Measurements from ENCODE around the gene MCOLN1. TPM values are rescaled to one million over a fixed set of nuclear protein-coding genes. Genes with fewer than 3 reads are reported as not detected.

Gene MCOLN1
- total and polyA plus RNA-seq, 9 of the 15 experiments (the other 6 are each of a cell fraction or from before 2014, with no cell fraction given), result 0.25 to 15.4 (median 7.1) TPM

DNA sequence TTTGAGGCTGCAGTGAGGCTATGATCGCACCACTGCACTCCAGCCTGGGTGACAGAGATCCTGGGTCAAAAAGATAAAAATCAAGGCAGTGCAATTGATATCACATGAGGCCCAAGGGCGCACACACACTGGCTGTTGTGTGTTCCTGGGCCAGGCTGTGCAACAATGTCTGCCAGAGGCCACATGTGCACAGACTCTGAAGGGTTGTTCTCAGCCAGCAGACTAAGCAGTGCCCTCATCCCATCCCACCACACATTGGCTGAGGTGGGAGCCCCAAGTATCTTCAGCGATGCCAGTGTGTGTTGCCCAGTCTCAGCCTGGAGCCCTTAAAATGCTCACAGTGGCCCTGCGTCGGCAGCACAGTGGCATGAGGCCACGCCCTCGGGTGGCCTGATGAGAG lies 46.2 kb upstream of the MCOLN1 start:
- no peak for DNase-seq (ENCODE audit: extremely low read depth in 1 of 4, low spot score in 3 of 4)
- Histone ChIP-seq H3K4me2 (ENCODE audit: insufficient read depth, low read length) (no peak overlapping the region), H4K20me1 (replicated peaks; ENCODE audit: control insufficient read depth, insufficient read depth, low read length) (no peaks in the 10 kb centered on the region), H3K27me3 (ENCODE audit: control insufficient read depth in 2 of 2, insufficient read depth in 2 of 2, low read length in 2 of 2) (no peaks in the 10 kb centered on the region), H3K4me1 (replicated peaks in 1 of 2; ENCODE audit: control insufficient read depth in 2 of 2, insufficient read depth in 2 of 2, low read length in 2 of 2) (peaks cover 10 to 38% of the 10 kb centered on the region in 2 experiments), H3K9ac (ENCODE audit: insufficient read depth in 1 of 2, low read depth in 2 of 2, low read length in 2 of 2) (peak overlapping the region in 1 of 2 experiments; percentile 17; a peak in 1 of 4 replicates), H3K4me3 (no peak overlapping the region), H3K27ac (ENCODE audit: extremely low read depth, low read depth, low read length) (no peak overlapping the region), H3K79me2 (ENCODE audit: control insufficient read depth, insufficient read depth, low read length) (no peaks in the 10 kb centered on the region), H2AFZ (ENCODE audit: low read depth, low read length) (no peak overlapping the region), H3K36me3 (ENCODE audit: control insufficient read depth, insufficient read depth, low read length) (no peaks in the 10 kb centered on the region), H3K9me1 (ENCODE audit: control insufficient read depth, insufficient read depth, low read length) (peaks cover 3% of the 10 kb centered on the region), H3K9me3 (replicated peaks; ENCODE audit: control insufficient read depth, insufficient read depth, low read depth, low read length) (no peaks in the 10 kb centered on the region)
- in situ Hi-C loops (cut with MboI) (no loop called here), intact Hi-C loops (cut with micrococcal nuclease) (no loop called here)
- CTCF ChIA-PET (ENCODE audit: low intra/inter-chr PET ratio), result no interaction called here
- TF ChIP-seq ADNP (tag; IDR thresholded peaks at IDR 0.05) (no peak), SREBF2 (CRISPR knock-in tag; IDR thresholded peaks at IDR 0.05) (no peak), GABPA (tag; conservative IDR thresholded peaks at IDR 0.05; ENCODE audit: low read depth) (no peak), BCOR (IDR thresholded peaks at IDR 0.05) (no peak), ZNF263 (CRISPR knock-in tag; IDR thresholded peaks at IDR 0.05; ENCODE audit: borderline replicate concordance) (no peak), ZNF274 (IDR thresholded peaks at IDR 0.05; ENCODE audit: borderline replicate concordance, low read depth, low read length) (no peak), ZNF696 (CRISPR knock-in tag; conservative IDR thresholded peaks at IDR 0.05) (no peak), ZNF830 (CRISPR knock-in tag; IDR thresholded peaks at IDR 0.05) (no peak), HDAC8 (tag; IDR thresholded peaks at IDR 0.05) (no peak), HOXB6 (CRISPR knock-in tag; IDR thresholded peaks at IDR 0.05; ENCODE audit: borderline replicate concordance) (no peak)
- TF ChIP-seq, protein P1, sequence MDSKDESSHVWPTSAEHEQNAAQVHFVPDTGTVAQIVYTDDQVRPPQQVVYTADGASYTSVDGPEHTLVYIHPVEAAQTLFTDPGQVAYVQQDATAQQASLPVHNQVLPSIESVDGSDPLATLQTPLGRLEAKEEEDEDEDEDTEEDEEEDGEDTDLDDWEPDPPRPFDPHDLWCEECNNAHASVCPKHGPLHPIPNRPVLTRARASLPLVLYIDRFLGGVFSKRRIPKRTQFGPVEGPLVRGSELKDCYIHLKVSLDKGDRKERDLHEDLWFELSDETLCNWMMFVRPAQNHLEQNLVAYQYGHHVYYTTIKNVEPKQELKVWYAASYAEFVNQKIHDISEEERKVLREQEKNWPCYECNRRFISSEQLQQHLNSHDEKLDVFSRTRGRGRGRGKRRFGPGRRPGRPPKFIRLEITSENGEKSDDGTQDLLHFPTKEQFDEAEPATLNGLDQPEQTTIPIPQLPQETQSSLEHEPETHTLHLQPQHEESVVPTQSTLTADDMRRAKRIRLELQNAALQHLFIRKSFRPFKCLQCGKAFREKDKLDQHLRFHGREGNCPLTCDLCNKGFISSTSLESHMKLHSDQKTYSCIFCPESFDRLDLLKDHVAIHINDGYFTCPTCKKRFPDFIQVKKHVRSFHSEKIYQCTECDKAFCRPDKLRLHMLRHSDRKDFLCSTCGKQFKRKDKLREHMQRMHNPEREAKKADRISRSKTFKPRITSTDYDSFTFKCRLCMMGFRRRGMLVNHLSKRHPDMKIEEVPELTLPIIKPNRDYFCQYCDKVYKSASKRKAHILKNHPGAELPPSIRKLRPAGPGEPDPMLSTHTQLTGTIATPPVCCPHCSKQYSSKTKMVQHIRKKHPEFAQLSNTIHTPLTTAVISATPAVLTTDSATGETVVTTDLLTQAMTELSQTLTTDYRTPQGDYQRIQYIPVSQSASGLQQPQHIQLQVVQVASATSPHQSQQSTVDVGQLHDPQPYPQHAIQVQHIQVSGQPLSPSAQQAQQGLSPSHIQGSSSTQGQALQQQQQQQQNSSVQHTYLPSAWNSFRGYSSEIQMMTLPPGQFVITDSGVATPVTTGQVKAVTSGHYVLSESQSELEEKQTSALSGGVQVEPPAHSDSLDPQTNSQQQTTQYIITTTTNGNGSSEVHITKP (IDR thresholded peaks at IDR 0.05; ENCODE audit: partially characterized antibody), result no peak
- TF ChIP-seq, protein P2, sequence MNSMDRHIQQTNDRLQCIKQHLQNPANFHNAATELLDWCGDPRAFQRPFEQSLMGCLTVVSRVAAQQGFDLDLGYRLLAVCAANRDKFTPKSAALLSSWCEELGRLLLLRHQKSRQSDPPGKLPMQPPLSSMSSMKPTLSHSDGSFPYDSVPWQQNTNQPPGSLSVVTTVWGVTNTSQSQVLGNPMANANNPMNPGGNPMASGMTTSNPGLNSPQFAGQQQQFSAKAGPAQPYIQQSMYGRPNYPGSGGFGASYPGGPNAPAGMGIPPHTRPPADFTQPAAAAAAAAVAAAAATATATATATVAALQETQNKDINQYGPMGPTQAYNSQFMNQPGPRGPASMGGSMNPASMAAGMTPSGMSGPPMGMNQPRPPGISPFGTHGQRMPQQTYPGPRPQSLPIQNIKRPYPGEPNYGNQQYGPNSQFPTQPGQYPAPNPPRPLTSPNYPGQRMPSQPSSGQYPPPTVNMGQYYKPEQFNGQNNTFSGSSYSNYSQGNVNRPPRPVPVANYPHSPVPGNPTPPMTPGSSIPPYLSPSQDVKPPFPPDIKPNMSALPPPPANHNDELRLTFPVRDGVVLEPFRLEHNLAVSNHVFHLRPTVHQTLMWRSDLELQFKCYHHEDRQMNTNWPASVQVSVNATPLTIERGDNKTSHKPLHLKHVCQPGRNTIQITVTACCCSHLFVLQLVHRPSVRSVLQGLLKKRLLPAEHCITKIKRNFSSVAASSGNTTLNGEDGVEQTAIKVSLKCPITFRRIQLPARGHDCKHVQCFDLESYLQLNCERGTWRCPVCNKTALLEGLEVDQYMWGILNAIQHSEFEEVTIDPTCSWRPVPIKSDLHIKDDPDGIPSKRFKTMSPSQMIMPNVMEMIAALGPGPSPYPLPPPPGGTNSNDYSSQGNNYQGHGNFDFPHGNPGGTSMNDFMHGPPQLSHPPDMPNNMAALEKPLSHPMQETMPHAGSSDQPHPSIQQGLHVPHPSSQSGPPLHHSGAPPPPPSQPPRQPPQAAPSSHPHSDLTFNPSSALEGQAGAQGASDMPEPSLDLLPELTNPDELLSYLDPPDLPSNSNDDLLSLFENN (IDR thresholded peaks at IDR 0.05; ENCODE audit: low read depth in 2 of 2, low read length in 2 of 2), result no peak
- TF ChIP-seq, protein P3, sequence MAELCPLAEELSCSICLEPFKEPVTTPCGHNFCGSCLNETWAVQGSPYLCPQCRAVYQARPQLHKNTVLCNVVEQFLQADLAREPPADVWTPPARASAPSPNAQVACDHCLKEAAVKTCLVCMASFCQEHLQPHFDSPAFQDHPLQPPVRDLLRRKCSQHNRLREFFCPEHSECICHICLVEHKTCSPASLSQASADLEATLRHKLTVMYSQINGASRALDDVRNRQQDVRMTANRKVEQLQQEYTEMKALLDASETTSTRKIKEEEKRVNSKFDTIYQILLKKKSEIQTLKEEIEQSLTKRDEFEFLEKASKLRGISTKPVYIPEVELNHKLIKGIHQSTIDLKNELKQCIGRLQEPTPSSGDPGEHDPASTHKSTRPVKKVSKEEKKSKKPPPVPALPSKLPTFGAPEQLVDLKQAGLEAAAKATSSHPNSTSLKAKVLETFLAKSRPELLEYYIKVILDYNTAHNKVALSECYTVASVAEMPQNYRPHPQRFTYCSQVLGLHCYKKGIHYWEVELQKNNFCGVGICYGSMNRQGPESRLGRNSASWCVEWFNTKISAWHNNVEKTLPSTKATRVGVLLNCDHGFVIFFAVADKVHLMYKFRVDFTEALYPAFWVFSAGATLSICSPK (IDR thresholded peaks at IDR 0.05; ENCODE audit: borderline replicate concordance), result no peak
- 40% methylated on average over 7 of the region's 7 CpGs for WGBS (ENCODE audit: insufficient coverage, low coverage, missing lambda C conversion rate)
- ATAC-seq, result no peak
- POLR2A ChIA-PET, result no interaction called here
- FAIRE-seq, result no peak
- BruUV-seq (replicated peaks), result no TSS peak

Data from K562 (cell line).